Fibroblast of lung (primary cell): Measurements from ENCODE around the gene ADAR.

Experiments
- CTCF ChIP-seq, 2 donors: IDR thresholded peaks in 1 of 2; conservative IDR thresholded peaks in 1 of 2; 1 replicate in 1 of 2; 2 replicates in 1 of 2; pipeline ENCODE4 v1.5.1; 2011 to 2012; ENCODE audit warnings: low read length in 2 of 2, control low read depth in 1 of 2, inconsistent platforms in 1 of 2, low read depth in 1 of 2, mild to moderate bottlenecking in 1 of 2
- EZH2 ChIP-seq: IDR thresholded peaks from 2 replicates; pipeline ENCODE4 v1.5.1; 2012; ENCODE audit warnings: low read length, control low read depth, mild to moderate bottlenecking; ENCODE audit errors: missing control alignments

GRCh38 chr1:154552036-154552435 lies 56.0 kb downstream of the ADAR start:
- TF ChIP-seq CTCF (conservative IDR thresholded peaks at IDR 0.05 in 1 of 2, IDR thresholded peaks at IDR 0.05 in 1 of 2; ENCODE audit: low read depth in 1 of 2, low read length in 2 of 2) (no peak), EZH2 (no peak)
